Panc1 (cell line): ENCODE data around the gene OR51F1.

Source experiments
- POLR2AphosphoS5 ChIP-seq: IDR thresholded peaks from 2 replicates; pipeline ENCODE4 v1.6.1; 2012; ENCODE audit warnings: mild to moderate bottlenecking, low read depth, low read length, moderate library complexity
- SIN3A ChIP-seq: IDR thresholded peaks from 2 replicates; pipeline ENCODE4 v1.6.1; 2012; ENCODE audit warnings: low read depth, mild to moderate bottlenecking, low read length, moderate library complexity, borderline replicate concordance; ENCODE audit not compliant: insufficient read depth
- TF ChIP-seq, protein P1 (sequence below): fragments of 450-650 bp; IDR thresholded peaks from 2 replicates; pipeline ENCODE4 v1.5.1; 2017; ENCODE audit warnings: mild to moderate bottlenecking
- TF ChIP-seq, protein P2 (sequence below), 2 experiments: IDR thresholded peaks; 2 replicates each; pipeline ENCODE4 v1.6.1; 2011 to 2012; ENCODE audit warnings: low read depth in 2 of 2, control low read depth in 1 of 2, low read length in 1 of 2, mild to moderate bottlenecking in 1 of 2, moderate library complexity in 1 of 2; ENCODE audit not compliant: insufficient read depth in 1 of 2

DNA sequence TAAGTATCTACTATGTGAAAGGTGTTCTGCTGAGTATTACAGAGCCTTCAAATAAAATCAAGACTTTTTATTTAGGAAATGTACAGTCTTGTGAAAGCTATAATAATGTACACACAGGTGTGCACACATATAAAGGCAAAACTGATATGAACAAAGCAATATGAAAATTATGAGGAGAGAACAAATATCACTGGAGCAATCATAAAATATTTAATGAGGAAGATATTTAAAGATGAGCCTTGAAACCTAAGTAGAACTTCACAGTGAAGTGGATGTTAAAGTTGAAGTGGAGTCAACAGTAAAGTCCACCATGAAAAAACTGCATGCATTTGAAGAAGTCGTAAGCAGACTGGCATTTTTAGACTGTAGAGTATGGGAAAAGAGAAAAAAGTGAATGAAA, 18.5 kb downstream of the OR51F1 start:
- TF ChIP-seq, protein P1, sequence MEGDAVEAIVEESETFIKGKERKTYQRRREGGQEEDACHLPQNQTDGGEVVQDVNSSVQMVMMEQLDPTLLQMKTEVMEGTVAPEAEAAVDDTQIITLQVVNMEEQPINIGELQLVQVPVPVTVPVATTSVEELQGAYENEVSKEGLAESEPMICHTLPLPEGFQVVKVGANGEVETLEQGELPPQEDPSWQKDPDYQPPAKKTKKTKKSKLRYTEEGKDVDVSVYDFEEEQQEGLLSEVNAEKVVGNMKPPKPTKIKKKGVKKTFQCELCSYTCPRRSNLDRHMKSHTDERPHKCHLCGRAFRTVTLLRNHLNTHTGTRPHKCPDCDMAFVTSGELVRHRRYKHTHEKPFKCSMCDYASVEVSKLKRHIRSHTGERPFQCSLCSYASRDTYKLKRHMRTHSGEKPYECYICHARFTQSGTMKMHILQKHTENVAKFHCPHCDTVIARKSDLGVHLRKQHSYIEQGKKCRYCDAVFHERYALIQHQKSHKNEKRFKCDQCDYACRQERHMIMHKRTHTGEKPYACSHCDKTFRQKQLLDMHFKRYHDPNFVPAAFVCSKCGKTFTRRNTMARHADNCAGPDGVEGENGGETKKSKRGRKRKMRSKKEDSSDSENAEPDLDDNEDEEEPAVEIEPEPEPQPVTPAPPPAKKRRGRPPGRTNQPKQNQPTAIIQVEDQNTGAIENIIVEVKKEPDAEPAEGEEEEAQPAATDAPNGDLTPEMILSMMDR = no peak
- TF ChIP-seq, protein P2, sequence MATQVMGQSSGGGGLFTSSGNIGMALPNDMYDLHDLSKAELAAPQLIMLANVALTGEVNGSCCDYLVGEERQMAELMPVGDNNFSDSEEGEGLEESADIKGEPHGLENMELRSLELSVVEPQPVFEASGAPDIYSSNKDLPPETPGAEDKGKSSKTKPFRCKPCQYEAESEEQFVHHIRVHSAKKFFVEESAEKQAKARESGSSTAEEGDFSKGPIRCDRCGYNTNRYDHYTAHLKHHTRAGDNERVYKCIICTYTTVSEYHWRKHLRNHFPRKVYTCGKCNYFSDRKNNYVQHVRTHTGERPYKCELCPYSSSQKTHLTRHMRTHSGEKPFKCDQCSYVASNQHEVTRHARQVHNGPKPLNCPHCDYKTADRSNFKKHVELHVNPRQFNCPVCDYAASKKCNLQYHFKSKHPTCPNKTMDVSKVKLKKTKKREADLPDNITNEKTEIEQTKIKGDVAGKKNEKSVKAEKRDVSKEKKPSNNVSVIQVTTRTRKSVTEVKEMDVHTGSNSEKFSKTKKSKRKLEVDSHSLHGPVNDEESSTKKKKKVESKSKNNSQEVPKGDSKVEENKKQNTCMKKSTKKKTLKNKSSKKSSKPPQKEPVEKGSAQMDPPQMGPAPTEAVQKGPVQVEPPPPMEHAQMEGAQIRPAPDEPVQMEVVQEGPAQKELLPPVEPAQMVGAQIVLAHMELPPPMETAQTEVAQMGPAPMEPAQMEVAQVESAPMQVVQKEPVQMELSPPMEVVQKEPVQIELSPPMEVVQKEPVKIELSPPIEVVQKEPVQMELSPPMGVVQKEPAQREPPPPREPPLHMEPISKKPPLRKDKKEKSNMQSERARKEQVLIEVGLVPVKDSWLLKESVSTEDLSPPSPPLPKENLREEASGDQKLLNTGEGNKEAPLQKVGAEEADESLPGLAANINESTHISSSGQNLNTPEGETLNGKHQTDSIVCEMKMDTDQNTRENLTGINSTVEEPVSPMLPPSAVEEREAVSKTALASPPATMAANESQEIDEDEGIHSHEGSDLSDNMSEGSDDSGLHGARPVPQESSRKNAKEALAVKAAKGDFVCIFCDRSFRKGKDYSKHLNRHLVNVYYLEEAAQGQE (IDR thresholded peaks at IDR 0.05; ENCODE audit: insufficient read depth in 1 of 2, low read depth in 2 of 2, low read length in 1 of 2) = no peak
- TF ChIP-seq POLR2AphosphoS5 = no peak
- TF ChIP-seq SIN3A = no peak
